Ammon's horn (tissue), 1 donor: ENCODE results near the gene SYNRG.

Experiments used
- DNase-seq: peaks from one replicate; pipeline ENCODE4 v3.0.0-alpha.2; 2016; ENCODE audit warnings: low spot score

Gene SYNRG

GRCh38 chr17:37598145-37598544, 11.1 kb downstream of the SYNRG start:
- DNase-seq: no peak

- no peak for DNase-seq
Observed at GRCh38 chr17:37592291-37592690, 16.9 kb downstream of the SYNRG start.

DNA sequence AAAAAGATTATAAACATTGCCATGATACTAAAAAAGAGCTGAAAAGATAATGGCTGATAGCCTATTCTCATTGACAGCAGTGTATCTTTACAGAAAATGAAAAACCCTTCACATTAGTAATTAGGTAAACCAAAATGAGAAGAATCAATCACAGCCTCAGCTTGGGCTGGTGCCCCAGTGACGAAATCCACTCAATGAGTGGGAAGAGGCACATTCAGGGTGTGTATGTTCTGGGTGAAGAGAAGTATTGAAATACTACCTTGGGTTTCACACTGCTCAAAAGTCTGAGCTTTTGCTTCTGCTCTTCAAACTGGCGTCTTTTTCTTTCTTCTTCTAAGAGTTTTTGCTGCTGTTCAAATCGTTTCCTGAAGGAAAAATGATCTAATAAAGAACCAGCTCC, 24.2 kb downstream of the SYNRG start:
- no peak for DNase-seq

DNA sequence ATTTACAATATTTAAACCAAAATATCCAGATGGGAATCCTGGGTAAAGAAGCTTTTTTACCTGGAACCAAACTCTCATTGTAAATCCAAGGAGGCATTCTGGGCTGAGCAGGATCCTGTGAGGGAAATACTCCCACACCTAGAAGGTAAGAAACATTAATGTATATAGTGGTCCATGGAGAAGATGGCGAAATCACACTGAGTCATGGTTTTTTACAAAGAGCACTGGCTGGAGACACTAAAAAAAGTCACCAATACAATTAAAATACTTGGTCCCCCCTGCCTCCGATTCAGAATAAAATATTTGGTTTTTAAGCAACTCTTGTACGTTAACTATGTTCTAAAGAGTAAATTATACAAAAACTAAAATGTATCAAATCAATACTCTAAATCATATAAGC, 32.9 kb downstream of the SYNRG start:
- no peak for DNase-seq

DNA sequence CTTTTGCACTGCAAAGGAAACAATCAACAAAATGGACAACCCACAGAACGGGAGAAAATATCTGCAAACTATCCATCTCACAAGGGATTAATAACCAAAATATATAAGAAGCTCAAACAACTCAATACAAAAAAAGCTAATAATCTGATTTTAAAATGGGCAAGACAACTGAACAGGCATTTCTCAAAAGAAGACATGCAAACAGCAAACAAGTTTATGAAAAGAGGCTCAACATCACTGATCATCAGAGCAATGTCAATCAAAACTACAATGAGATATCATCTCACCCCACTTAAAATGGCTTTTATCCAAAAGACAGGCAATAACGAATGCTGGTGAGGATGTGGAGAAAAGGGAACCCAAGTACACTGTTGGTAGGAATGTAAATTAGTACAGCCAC, 34.8 kb downstream of the SYNRG start:
- no peak for DNase-seq

- DNase-seq: no peak
Observed at GRCh38 chr17:37571674-37572073, 37.5 kb downstream of the SYNRG start.

GRCh38 chr17:37570527-37571093, 38.6 kb downstream of the SYNRG start:
- DNase-seq: peak; percentile 29

GRCh38 chr17:37568350-37569053, 40.7 kb downstream of the SYNRG start:
- no peak for DNase-seq

DNA sequence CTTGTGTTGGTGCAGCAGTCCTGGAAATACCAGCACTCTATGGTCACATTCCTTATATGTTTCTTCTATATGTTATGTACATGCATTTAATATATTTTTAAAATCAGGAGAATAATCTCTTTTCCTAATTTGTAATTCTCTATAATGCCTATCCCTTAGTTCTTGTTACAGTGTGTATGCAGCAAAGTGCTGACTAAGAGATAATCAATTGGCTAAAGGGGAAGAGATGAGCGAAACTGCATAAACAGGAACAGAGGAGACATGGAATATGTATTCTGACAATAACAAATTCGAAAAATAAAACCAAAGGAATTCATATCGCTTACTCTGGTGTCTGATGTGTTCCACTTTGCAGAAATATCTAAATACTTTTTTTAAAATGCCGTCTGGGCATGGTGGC, 41.7 kb downstream of the SYNRG start:
- no peak for DNase-seq

GRCh38 chr17:37567137-37567536, 42.1 kb downstream of the SYNRG start:
- no peak for DNase-seq

DNA sequence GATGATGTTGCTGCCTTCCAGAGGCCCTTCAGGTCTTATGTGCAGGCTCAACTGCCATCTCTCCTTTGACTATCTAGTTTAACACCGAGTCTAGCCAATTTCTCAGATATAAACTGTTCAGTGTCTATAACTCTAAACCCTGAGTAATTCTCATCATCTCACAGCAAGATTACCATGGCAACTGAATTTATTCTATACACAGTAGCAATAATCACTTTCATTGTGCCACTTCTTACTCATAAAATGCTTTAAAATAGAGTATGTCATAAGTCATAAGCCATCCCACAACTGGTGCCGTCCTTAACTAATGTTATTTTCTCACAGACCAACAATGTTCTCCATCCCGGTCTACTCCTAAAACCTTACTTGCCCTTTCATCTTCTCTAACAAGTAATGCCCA, 45.0 kb downstream of the SYNRG start:
- DNase-seq: no peak

GRCh38 chr17:37562016-37562745, 47.0 kb downstream of the SYNRG start:
- DNase-seq: no peak

DNA sequence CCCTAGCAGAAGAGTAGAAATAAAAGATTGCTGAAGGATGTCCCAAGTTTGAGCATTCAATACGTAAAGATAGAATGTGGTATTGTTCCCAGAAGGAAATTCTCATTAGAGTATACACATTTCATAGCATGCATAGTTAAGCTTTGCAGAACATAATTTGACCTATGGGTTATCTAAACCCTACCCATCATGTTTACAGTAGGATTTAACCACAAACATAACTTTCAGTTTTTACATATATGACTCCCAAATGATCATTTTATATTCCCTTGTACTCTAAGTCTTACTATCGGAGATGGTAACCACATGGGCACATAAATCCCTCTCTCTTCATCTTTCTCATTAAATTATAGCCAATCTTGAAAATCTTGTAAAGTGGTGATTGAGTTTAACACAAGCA, 50.9 kb downstream of the SYNRG start:
- DNase-seq: no peak

DNA sequence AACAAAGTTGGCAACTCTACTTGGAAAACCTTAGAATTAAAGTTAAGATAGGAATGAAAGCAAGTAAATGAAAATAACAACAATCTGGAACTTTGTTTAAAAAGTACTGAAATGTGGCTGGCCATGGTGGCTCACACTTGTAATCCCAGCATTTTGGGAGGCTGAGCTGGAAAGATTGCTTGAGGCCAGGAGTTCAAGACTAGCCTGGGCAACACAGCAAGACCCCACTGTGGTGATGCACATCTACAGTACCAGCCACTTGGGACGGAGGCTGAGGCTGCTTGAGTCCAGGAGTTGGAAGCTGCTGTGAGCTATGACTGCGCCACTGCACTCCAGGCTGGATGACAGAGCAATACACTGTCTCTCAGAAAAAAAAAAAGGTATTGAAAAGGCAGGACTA, 51.7 kb downstream of the SYNRG start:
- no peak for DNase-seq

- no peak for DNase-seq
Observed at GRCh38 chr17:37555386-37555785, 53.8 kb downstream of the SYNRG start.

GRCh38 chr17:37553401-37553966, 55.7 kb downstream of the SYNRG start:
- no peak for DNase-seq

DNA sequence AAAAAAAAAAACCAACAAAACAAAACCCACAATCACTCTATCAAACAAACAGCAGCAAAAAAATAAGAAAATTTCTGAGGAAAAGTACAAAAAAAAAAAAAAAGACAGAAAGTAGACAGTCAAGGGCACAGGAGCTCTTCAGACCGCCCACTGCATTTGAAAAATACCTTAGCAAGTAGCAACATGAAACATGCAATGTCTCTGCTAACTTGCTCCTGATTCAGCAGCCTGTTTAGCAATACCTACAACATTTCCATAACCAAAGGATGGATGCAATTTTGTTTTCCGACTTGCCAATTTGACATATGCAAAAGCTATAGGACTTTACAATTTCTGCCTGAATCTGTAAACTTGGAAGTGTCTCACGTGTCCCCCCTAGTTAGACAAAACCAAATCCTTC, 57.4 kb downstream of the SYNRG start:
- DNase-seq: no peak

- DNase-seq: no peak
Observed at GRCh38 chr17:37547986-37548385, 61.2 kb downstream of the SYNRG start.

DNA sequence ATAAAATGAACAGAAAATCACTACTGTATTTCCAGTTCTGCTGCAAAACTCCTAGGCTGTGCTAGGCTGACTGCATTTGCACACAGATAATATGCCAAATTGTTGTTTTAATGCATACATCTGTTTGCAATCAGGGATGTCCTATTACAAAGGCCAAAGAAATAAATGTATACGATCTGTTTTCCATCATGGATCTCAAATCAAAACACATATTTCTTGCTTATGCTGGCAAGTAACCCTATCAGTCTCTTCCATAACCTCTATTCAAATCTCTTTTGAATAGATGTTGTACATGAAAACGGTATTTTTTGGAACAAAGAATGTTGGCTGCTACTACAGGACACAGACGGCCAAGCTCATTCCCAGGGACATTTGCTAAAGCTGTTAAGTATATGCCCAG, 62.9 kb downstream of the SYNRG start:
- no peak for DNase-seq

GRCh38 chr17:37545486-37545885, 63.7 kb downstream of the SYNRG start:
- DNase-seq: no peak

- no peak for DNase-seq
Observed at GRCh38 chr17:37543637-37544052, 65.6 kb downstream of the SYNRG start.

GRCh38 chr17:37541880-37542660, 67.1 kb downstream of the SYNRG start:
- DNase-seq: no peak
